ENCODE measurements around the gene PLCL2.

The PLCL2 gene

GRCh38 chr3:16908016-16908807 is 23.5 kb downstream of the PLCL2 start:
- H2AFZ ChIP-seq (ENCODE audit: low read length), result no peak overlapping the region
- H3K36me3 ChIP-seq (replicated peaks; ENCODE audit: insufficient read depth, low read length), result no peaks in the 10 kb centered on the region
- no peak overlapping the region for H3K4me3 ChIP-seq (ENCODE audit: low read length)
- no peaks in the 10 kb centered on the region for H3K27me3 ChIP-seq (replicated peaks; ENCODE audit: insufficient read depth, low read length)
- H3K27ac ChIP-seq (ENCODE audit: low read length), result no peak overlapping the region
- no peaks in the 10 kb centered on the region for H3K9me3 ChIP-seq (replicated peaks; ENCODE audit: insufficient read depth, low read length)
- TF ChIP-seq, protein P1, sequence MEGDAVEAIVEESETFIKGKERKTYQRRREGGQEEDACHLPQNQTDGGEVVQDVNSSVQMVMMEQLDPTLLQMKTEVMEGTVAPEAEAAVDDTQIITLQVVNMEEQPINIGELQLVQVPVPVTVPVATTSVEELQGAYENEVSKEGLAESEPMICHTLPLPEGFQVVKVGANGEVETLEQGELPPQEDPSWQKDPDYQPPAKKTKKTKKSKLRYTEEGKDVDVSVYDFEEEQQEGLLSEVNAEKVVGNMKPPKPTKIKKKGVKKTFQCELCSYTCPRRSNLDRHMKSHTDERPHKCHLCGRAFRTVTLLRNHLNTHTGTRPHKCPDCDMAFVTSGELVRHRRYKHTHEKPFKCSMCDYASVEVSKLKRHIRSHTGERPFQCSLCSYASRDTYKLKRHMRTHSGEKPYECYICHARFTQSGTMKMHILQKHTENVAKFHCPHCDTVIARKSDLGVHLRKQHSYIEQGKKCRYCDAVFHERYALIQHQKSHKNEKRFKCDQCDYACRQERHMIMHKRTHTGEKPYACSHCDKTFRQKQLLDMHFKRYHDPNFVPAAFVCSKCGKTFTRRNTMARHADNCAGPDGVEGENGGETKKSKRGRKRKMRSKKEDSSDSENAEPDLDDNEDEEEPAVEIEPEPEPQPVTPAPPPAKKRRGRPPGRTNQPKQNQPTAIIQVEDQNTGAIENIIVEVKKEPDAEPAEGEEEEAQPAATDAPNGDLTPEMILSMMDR (IDR thresholded peaks at IDR 0.05; ENCODE audit: low read length), result no peak
- TF ChIP-seq EZH2phosphoT487 (IDR thresholded peaks at IDR 0.05; ENCODE audit: low read length) (no peak), EZH2 (optimal IDR thresholded peaks at IDR 0.05; ENCODE audit: low read depth, low read length) (no peak)
- no peak overlapping the region for H3K9ac ChIP-seq (ENCODE audit: low read length)
- H3K79me2 ChIP-seq (ENCODE audit: low read length), result peaks cover 83% of the 10 kb centered on the region
- peaks cover 40% of the 10 kb centered on the region for H3K4me1 ChIP-seq (ENCODE audit: low read length)
- H3F3A ChIP-seq (ENCODE audit: insufficient read depth, low read length), result peaks cover 27% of the 10 kb centered on the region
- no peak overlapping the region for H3K4me2 ChIP-seq (ENCODE audit: low read depth, low read length)
- no peaks in the 10 kb centered on the region for H4K20me1 ChIP-seq (ENCODE audit: insufficient read depth, low read length)
- H3K9me2 ChIP-seq (replicated peaks; ENCODE audit: insufficient read depth, low read length), result no peaks in the 10 kb centered on the region
- DNase-seq, result no peak

- Histone ChIP-seq H3K79me2 (ENCODE audit: low read length) (peaks cover 80% of the 10 kb centered on the region), H3K4me3 (ENCODE audit: low read length) (no peak overlapping the region), H3K9me3 (replicated peaks; ENCODE audit: insufficient read depth, low read length) (no peaks in the 10 kb centered on the region), H3K27ac (ENCODE audit: low read length) (no peak overlapping the region), H3F3A (ENCODE audit: insufficient read depth, low read length) (peaks cover 28% of the 10 kb centered on the region), H4K20me1 (ENCODE audit: insufficient read depth, low read length) (no peaks in the 10 kb centered on the region), H3K4me1 (ENCODE audit: low read length) (peaks cover 44% of the 10 kb centered on the region), H3K9me2 (replicated peaks; ENCODE audit: insufficient read depth, low read length) (no peaks in the 10 kb centered on the region), H3K27me3 (replicated peaks; ENCODE audit: insufficient read depth, low read length) (no peaks in the 10 kb centered on the region), H3K4me2 (ENCODE audit: low read depth, low read length) (no peak overlapping the region), H2AFZ (ENCODE audit: low read length) (no peak overlapping the region), H3K9ac (ENCODE audit: low read length) (no peak overlapping the region), H3K36me3 (replicated peaks; ENCODE audit: insufficient read depth, low read length) (no peaks in the 10 kb centered on the region)
- DNase-seq, result no peak
- TF ChIP-seq EZH2 (optimal IDR thresholded peaks at IDR 0.05; ENCODE audit: low read depth, low read length), result no peak
These were observed 24.1 kb downstream of the PLCL2 start for GRCh38 chr3:16908896-16909295.

GRCh38 chr3:16909802-16910201 is 25.0 kb downstream of the PLCL2 start:
- Histone ChIP-seq H3K27ac (ENCODE audit: low read length) (no peak overlapping the region), H3K9ac (ENCODE audit: low read length) (no peak overlapping the region), H3K27me3 (replicated peaks; ENCODE audit: insufficient read depth, low read length) (no peaks in the 10 kb centered on the region), H4K20me1 (ENCODE audit: insufficient read depth, low read length) (no peaks in the 10 kb centered on the region), H3K36me3 (replicated peaks; ENCODE audit: insufficient read depth, low read length) (no peaks in the 10 kb centered on the region), H3K4me2 (ENCODE audit: low read depth, low read length) (no peak overlapping the region), H3K9me3 (replicated peaks; ENCODE audit: insufficient read depth, low read length) (no peaks in the 10 kb centered on the region), H2AFZ (ENCODE audit: low read length) (no peak overlapping the region), H3K4me1 (ENCODE audit: low read length) (peaks cover 48% of the 10 kb centered on the region), H3K79me2 (ENCODE audit: low read length) (peaks cover 81% of the 10 kb centered on the region), H3F3A (ENCODE audit: insufficient read depth, low read length) (peaks cover 28% of the 10 kb centered on the region), H3K4me3 (ENCODE audit: low read length) (no peak overlapping the region), H3K9me2 (replicated peaks; ENCODE audit: insufficient read depth, low read length) (no peaks in the 10 kb centered on the region)
- TF ChIP-seq EZH2 (optimal IDR thresholded peaks at IDR 0.05; ENCODE audit: low read depth, low read length), result no peak
- TF ChIP-seq, protein P1 (IDR thresholded peaks at IDR 0.05; ENCODE audit: low read length), result no peak
- no peak for TF ChIP-seq EZH2phosphoT487 (IDR thresholded peaks at IDR 0.05; ENCODE audit: low read length)
- no peak for DNase-seq

- no peak for DNase-seq
- no peaks in the 10 kb centered on the region for H4K20me1 ChIP-seq (ENCODE audit: insufficient read depth, low read length)
- H3K36me3 ChIP-seq (replicated peaks; ENCODE audit: insufficient read depth, low read length), result no peaks in the 10 kb centered on the region
- no peak overlapping the region for H3K9ac ChIP-seq (ENCODE audit: low read length)
- no peaks in the 10 kb centered on the region for H3K9me2 ChIP-seq (replicated peaks; ENCODE audit: insufficient read depth, low read length)
- H3K27me3 ChIP-seq (replicated peaks; ENCODE audit: insufficient read depth, low read length), result no peaks in the 10 kb centered on the region
- peaks cover 81% of the 10 kb centered on the region for H3K79me2 ChIP-seq (ENCODE audit: low read length)
- peaks cover 28% of the 10 kb centered on the region for H3F3A ChIP-seq (ENCODE audit: insufficient read depth, low read length)
- H3K4me2 ChIP-seq (ENCODE audit: low read depth, low read length), result no peak overlapping the region
- TF ChIP-seq, protein P1 (IDR thresholded peaks at IDR 0.05; ENCODE audit: low read length), result no peak
- TF ChIP-seq EZH2 (optimal IDR thresholded peaks at IDR 0.05; ENCODE audit: low read depth, low read length), result no peak
- no peak for TF ChIP-seq EZH2phosphoT487 (IDR thresholded peaks at IDR 0.05; ENCODE audit: low read length)
- H3K27ac ChIP-seq (ENCODE audit: low read length), result no peak overlapping the region
- no peaks in the 10 kb centered on the region for H3K9me3 ChIP-seq (replicated peaks; ENCODE audit: insufficient read depth, low read length)
- no peak overlapping the region for H3K4me3 ChIP-seq (ENCODE audit: low read length)
- H2AFZ ChIP-seq (ENCODE audit: low read length), result no peak overlapping the region
- peaks cover 48% of the 10 kb centered on the region for H3K4me1 ChIP-seq (ENCODE audit: low read length)
These were observed 25.5 kb downstream of the PLCL2 start for GRCh38 chr3:16910207-16910606.
